Stimulated activated CD8-positive, alpha-beta memory T cell treated with anti-CD3 and anti-CD28 coated beads, Interleukin-4, amount 100 ng/mL, for 1 hour (primary cell): ENCODE data around the gene PAPOLB.

Experiments
- DNase-seq, 2 donors: peaks; one replicate each; pipeline ENCODE4 v3.0.0-alpha.2; 2020; ENCODE audit warnings: low read depth in 2 of 2, low spot score in 1 of 2

PAPOLB gene

DNA sequence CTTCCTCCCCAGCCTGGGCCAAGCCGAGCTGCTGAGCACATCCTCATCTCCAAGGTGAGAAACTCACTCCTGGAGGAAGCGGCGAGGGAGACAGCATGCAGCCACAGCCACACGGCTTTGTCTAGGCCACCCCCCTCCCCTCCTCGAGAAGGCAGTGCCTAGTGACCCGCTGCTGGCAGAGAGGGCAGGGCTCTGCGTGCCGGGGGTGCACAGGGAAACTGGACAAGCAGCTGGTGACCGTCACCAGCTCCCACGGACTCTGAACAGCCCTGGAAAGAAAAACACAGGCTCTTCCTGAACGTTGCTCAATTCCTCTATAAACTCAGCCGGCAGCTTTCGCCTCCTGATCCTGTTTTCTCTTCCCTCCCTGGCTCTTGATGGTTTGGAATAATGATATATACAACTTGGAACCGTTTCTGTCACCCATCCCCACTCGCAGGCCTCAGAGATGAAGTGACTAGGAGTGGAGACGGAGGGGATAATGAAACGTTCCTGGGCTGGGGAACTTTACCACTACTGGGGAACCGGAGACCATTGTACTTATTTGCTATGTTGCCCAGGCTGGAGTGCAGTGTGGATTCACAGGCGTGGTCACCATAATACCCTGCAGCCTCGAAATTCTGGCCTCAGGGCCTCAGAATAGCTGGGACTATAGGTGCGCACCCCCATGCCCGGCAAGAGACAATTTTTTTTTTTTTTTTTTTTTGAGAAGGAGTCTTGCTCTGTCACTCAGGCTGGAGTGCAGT lies 19.3 kb downstream of the PAPOLB start:
- DNase-seq, result no peak

DNA sequence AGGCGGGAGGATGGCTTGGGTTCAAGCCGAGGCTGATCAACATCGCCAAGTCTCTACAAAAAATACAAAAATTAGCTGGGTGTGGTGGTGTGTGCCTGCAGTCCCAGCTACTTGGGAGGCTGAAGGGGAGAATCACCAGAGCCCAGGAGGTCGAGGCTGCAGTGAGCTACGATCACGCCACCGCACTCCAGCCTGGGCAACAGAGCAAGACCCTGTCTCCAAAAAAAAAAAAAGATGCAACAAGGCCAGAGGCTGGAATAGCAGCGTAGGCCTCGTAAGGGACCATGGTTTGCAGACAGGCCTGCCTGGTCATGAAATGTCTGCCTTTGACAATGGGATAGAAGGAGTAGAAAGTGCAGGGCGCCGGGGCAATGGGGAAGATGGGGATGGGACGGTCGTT lies 20.0 kb downstream of the PAPOLB start:
- no peak for DNase-seq

- no peak for DNase-seq
Observed at GRCh38 chr7:4841007-4841784, 20.6 kb downstream of the PAPOLB start.

GRCh38 chr7:4840079-4840501 lies 21.7 kb downstream of the PAPOLB start:
- no peak for DNase-seq

DNA sequence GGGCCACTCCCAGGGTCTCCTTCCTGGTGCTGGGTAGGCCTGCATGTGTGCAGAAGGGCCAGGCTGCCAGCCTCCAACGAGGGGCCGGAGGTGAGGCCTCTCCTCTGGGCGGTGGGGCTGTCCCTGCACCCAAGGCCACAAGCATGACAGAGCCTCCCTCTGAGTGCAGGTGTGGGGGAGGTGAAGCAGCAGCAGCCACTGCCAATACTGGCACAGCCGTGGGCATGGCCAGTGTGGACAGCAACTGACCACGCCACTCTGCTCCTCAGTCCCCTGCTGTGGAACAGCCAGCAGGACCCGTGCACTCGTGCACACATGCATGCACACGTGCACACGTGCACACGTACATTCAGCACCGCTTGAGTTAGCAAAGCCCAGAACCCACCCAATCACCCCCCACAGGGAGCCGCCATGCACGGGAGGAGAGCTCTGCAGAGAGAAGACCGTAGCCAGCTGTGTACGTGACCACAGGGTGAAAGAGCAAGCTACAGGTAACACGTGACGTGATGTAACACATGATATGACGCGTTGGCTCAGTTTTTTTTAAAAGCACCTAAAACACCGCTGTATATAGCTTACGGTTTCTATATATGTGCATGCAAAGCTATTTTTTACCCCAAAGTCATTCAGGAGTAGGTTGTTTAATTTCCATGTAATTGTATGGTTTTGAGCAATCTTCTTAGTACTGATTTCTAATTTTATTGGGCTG lies 23.1 kb downstream of the PAPOLB start:
- no peak for DNase-seq

DNA sequence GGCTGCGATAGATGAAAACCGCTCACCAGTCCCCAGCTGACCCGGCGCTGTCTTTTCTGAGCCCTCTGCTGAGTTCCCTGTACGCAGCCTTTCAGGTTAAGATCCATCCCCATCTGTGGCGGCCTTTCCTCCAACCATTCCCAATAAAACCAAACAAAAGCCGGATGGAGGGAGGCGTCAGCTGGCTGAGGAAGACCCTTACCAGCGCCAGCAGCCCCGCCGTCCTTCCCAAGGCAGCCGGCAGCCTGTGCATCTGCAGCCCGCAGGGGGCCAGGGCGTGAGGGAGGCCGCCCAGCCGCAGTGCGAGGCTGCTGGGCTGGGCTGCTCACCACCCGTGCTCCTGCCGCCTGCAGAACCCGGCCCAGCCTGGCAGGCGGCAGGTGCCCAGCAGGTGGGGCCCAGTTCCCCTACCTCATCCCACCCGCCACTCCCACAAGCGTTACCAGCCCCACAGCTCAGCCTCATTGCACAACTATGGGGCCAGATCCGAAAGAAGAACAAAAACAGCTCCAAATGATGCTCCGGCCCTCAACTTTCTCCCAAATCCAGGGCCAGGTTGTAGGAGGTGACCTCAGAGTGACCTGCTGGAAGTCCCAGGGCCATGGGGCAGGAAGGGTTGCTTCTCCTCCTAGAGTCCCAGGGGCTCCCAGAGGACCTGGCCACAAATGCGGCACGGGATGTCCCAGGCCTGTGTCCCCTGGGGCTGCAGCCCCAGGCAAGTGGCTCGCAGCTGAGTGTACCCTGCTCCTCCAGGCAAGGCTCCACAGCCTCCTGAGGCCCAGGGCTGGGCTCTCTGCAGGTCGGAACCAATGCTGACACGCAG lies 23.8 kb downstream of the PAPOLB start:
- no peak for DNase-seq

- DNase-seq, result no peak
Observed at GRCh38 chr7:4837041-4837802, 24.6 kb downstream of the PAPOLB start.

DNA sequence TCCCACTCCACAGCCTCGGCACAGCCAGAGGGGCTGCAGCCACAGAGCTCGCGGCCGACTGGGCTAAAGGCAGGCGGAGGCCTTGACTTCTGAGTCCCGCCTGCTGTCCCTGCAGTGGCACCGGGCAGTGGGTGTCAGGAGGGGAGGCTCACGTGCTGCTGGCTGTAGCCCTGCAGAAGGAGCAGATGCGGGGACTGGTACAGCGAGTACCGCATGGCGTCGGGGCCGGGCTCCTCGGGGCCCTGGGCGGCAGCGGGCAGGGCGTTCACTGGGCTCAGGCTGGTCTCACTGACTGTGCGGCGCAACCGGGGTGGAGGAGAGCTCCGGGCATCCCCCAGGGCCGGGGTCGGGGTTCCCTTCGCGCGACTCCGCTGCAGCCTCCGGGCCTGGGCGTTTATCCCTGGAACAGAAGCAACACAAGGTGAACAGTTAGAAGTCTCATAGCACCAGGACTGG lies 25.6 kb downstream of the PAPOLB start:
- DNase-seq, result no peak

- no peak for DNase-seq
Observed at GRCh38 chr7:4835398-4836205, 26.2 kb downstream of the PAPOLB start.

DNA sequence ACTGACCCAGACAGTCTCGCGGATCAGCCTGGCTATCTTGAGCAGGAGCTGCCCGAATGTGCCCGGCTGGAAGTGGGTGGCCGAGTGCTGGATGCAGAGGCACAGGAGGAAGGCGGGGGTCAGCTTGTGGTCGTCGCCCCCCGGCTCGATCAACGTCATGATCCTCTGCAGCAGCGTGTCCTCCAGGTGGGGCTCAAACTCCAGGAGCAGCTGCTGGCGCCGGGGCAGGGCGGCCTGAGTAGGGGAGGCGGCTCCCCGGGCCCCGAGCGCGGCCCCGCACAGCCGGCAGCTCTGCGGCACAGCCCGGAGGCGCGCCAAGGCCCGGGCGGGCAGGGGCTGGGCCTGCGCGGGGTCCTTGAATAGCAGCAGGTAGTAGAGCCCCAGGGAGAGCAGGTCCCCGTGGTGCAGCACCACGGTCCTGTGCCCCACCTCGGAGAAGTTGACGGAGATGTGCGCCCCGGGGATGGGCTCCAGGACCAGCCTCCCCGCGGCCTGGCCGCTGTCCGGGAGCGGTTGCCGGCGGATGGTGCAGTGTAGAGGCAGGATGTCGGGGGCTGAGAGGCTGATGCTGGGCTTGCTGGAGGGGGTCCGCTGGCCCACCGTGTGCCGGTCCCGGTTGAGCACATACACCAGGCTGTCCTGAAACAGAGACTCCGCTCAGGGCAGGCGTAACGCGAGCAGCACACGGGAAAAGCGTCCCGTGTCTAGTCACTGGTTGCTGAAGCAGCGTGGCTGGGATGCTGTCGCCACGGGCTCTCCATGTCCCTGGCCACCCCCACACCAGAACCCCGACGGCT lies 27.0 kb downstream of the PAPOLB start:
- DNase-seq, result no peak

DNA sequence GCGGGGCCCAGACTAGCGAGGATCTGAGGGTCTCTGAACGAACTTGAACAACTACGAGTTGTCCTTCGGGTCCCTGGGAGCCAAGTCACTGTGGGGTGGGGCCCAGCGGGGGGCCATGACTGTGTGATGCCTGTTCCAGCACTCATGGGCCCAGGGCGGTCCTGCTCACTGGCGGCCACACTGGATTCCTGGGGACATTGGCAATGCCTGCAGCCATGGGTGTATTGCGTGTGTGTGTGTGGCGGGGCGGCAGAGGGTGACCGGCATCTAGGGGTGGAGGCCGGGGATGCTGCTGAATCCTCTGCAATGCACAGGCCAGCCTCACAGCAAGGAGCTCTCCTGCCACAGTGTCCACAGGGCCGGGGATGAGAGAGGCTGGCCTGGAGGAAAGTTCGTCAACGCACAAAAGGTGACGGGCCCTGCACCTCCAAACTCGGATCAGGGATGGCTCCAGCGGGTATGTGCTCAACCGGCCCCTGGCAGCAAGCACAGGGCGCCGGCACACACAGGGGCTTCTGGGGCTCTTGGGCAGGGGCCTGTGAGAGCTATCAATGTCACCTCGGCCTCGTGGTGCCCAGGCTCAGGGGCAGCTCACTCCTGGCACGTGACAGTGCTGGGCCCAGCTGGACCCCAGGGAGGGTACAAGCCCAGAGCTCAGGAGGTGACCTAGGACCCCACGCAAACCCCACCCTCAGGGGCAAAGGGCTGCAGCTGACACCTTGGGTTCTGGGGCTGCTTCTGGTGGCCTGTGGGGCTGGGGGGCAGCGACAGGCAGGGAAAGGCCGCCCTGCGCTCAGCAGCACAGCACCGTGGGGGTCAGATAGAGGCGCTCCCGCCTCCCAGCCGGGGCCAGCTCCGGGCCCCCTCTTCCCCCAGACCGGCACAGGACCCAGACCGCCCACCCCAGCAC lies 27.9 kb downstream of the PAPOLB start:
- no peak for DNase-seq

DNA sequence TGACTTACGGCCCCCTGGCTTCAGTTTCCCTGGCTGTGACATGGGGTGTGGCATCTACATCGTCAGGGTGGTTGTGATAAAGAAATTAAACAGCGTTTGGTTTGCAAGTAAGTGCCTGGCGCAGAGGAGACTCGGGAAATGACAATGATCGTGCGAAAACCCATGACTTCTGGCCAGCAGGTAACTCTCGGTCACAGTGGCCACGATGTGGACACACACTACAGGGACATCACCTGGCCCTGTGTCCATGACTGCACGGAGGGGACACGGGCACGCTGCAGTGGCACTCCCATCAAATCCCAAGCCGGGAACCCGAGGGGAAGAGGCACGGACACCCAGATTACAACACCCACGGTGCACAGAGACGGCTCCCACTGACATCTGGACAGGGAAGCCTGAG lies 28.7 kb downstream of the PAPOLB start:
- no peak for DNase-seq

DNA sequence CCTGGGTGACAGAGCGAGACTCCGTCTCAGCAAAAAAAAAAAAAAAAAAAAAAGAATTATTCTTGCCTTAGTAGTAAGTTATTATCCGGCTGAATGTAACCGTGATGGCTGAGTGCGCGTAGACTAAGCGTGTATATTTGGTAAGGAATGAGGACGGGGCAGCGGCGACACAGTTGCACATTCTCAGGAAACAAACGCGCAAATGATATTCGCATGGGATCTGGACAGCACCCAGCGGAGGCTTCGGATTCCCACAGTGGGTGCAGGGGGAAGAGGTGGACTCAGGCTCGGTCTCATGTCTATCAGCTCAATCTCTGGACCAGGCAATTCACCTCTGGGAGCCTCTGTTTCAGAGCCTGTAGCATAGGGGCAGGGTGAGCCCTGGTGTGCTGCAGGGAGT lies 29.1 kb downstream of the PAPOLB start:
- no peak for DNase-seq

GRCh38 chr7:4831723-4832495 lies 29.9 kb downstream of the PAPOLB start:
- no peak for DNase-seq

- peak in 1 of 2 donors; percentile 23 for DNase-seq
Observed at GRCh38 chr7:4830176-4830575, 31.7 kb downstream of the PAPOLB start.

- no peak for DNase-seq
Observed at GRCh38 chr7:4828720-4829383, 33.0 kb downstream of the PAPOLB start.
